Measurements from ENCODE around the gene TMPRSS5. TPM values are rescaled to one million over a fixed set of nuclear protein-coding genes. Genes with fewer than 3 reads are reported as not detected.
A peak's percentile ranks its signal among the peaks of the same experiment; 100 is the strongest.
"Not testable (repeated sequence)": the region's sequence is repeated elsewhere in the genome, so short reads cannot be mapped to it uniquely, and the experiment has no call there.

The TMPRSS5 gene
- total RNA-seq, 1 donor from 2014 or later, result 6.5 TPM

- Mint-ChIP-seq H3K27ac (ENCODE audit: unreplicated experiment) (no peak overlapping the region), H3K9me3 (peaks cover 15% of the 10 kb centered on the region), H3K4me3 (no peak overlapping the region), H3K4me1 (peaks cover 31% of the 10 kb centered on the region), H3K27me3 (ENCODE audit: low read depth) (no peaks in the 10 kb centered on the region), H3K36me3 (ENCODE audit: low read depth) (peaks cover 28% of the 10 kb centered on the region)
- TF ChIP-seq CTCF (conservative IDR thresholded peaks at IDR 0.05), result no peak
- no peak for DNase-seq (ENCODE audit: low read depth, low spot score)
Observed at GRCh38 chr11:113722934-113723333, 16.8 kb upstream of the TMPRSS5 start.

GRCh38 chr11:113722221-113722620 is 16.1 kb upstream of the TMPRSS5 start:
- TF ChIP-seq CTCF (conservative IDR thresholded peaks at IDR 0.05), result no peak
- Mint-ChIP-seq H3K4me3 (no peak overlapping the region), H3K27me3 (ENCODE audit: low read depth) (no peaks in the 10 kb centered on the region), H3K9me3 (peaks cover 21% of the 10 kb centered on the region), H3K27ac (ENCODE audit: unreplicated experiment) (no peak overlapping the region), H3K4me1 (peaks cover 31% of the 10 kb centered on the region), H3K36me3 (ENCODE audit: low read depth) (peaks cover 35% of the 10 kb centered on the region)
- no peak for DNase-seq (ENCODE audit: low read depth, low spot score)

- H3K4me1 Mint-ChIP-seq, result peaks cover 31% of the 10 kb centered on the region
- no peak for TF ChIP-seq CTCF (conservative IDR thresholded peaks at IDR 0.05)
- DNase-seq (ENCODE audit: low read depth, low spot score), result no peak
- H3K9me3 Mint-ChIP-seq, result peaks cover 21% of the 10 kb centered on the region
- H3K27me3 Mint-ChIP-seq (ENCODE audit: low read depth), result no peaks in the 10 kb centered on the region
- peaks cover 35% of the 10 kb centered on the region for H3K36me3 Mint-ChIP-seq (ENCODE audit: low read depth)
- H3K4me3 Mint-ChIP-seq, result no peak overlapping the region
- H3K27ac Mint-ChIP-seq (ENCODE audit: unreplicated experiment), result peak overlapping the region; percentile 15
Observed at GRCh38 chr11:113721462-113722066, 15.5 kb upstream of the TMPRSS5 start.

- Mint-ChIP-seq H3K9me3 (peaks cover 21% of the 10 kb centered on the region), H3K4me1 (peaks cover 31% of the 10 kb centered on the region), H3K36me3 (ENCODE audit: low read depth) (peaks cover 43% of the 10 kb centered on the region)
- not testable (repeated sequence) for DNase-seq (ENCODE audit: low read depth, low spot score); H3K27me3 Mint-ChIP-seq (ENCODE audit: low read depth); H3K4me3 Mint-ChIP-seq; H3K27ac Mint-ChIP-seq (ENCODE audit: unreplicated experiment)
Observed at GRCh38 chr11:113720478-113720877, 14.4 kb upstream of the TMPRSS5 start.

GRCh38 chr11:113715882-113716625 is 9.9 kb upstream of the TMPRSS5 start:
- H3K4me1 Mint-ChIP-seq, result no peaks in the 10 kb centered on the region
- peak overlapping the region; percentile 50 for H3K27ac Mint-ChIP-seq (ENCODE audit: unreplicated experiment)
- peaks cover 2% of the 10 kb centered on the region for H3K27me3 Mint-ChIP-seq (ENCODE audit: low read depth)
- no peak overlapping the region for H3K4me3 Mint-ChIP-seq
- peaks cover 25% of the 10 kb centered on the region for H3K9me3 Mint-ChIP-seq
- TF ChIP-seq CTCF (conservative IDR thresholded peaks at IDR 0.05), result no peak
- peaks cover 59% of the 10 kb centered on the region for H3K36me3 Mint-ChIP-seq (ENCODE audit: low read depth)
- no peak for DNase-seq (ENCODE audit: low read depth, low spot score)

- H3K36me3 Mint-ChIP-seq (ENCODE audit: low read depth), result peaks cover 56% of the 10 kb centered on the region
- no peak for DNase-seq (ENCODE audit: low read depth, low spot score)
- no peak for TF ChIP-seq CTCF (conservative IDR thresholded peaks at IDR 0.05)
- no peaks in the 10 kb centered on the region for H3K4me1 Mint-ChIP-seq
- H3K27me3 Mint-ChIP-seq (ENCODE audit: low read depth), result peaks cover 2% of the 10 kb centered on the region
- H3K27ac Mint-ChIP-seq (ENCODE audit: unreplicated experiment), result no peak overlapping the region
- no peak overlapping the region for H3K4me3 Mint-ChIP-seq
- H3K9me3 Mint-ChIP-seq, result peaks cover 23% of the 10 kb centered on the region
Observed at GRCh38 chr11:113715273-113715672, 9.2 kb upstream of the TMPRSS5 start.

Measured in neural crest cell (in vitro differentiated cells).